Spinal cord (tissue), 10 donors: ENCODE measurements around the gene FBXO9. TPM values are rescaled to one million over a fixed set of nuclear protein-coding genes. Genes with fewer than 3 reads are reported as not detected.
A peak's percentile ranks its signal among the peaks of the same experiment; 100 is the strongest.

Experiments
- DNase-seq, 6 donors: peaks; one replicate each; pipeline versions ENCODE4 v3.0.0 to v3.0.0-alpha.2; 2013 to 2015; ENCODE audit warnings: low spot score in 6 of 6, low read depth in 4 of 6
- H3K27ac ChIP-seq: one replicate; pipeline ENCODE4 v1.5.1; 2013; ENCODE audit warnings: low read depth, low read length, control low read depth
- H3K27me3 ChIP-seq: one replicate; pipeline ENCODE4 v1.6.1; 2013; ENCODE audit warnings: low read length; ENCODE audit not compliant: control insufficient read depth, insufficient read depth
- H3K36me3 ChIP-seq: one replicate; pipeline ENCODE4 v1.6.1; 2013; ENCODE audit warnings: low read length; ENCODE audit not compliant: control insufficient read depth, insufficient read depth
- H3K4me1 ChIP-seq: one replicate; pipeline ENCODE4 v1.6.1; 2013; ENCODE audit warnings: low read length; ENCODE audit not compliant: control insufficient read depth, insufficient read depth
- H3K4me3 ChIP-seq: one replicate; pipeline ENCODE4 v1.5.1; 2013; ENCODE audit warnings: low read depth, low read length, control low read depth
- H3K9me3 ChIP-seq: one replicate; pipeline ENCODE4 v1.6.1; 2013; ENCODE audit warnings: low read length; ENCODE audit not compliant: control insufficient read depth, insufficient read depth
- WGBS: methylation state at CpG from one replicate; pipeline ENCODE4 v1.1.5; 2013; ENCODE audit warnings: missing lambda C conversion rate; ENCODE audit not compliant: insufficient coverage; 5-methylcytosine and 5-hydroxymethylcytosine counted together
- polyA plus RNA-seq, 2 donors: library from polyadenylated mRNA; unstranded; fragments of 120-200 nt; gene quantifications; one replicate each; pipeline ENCODE4 v1.2.1, GENCODE V29; 2013; ENCODE audit not compliant: insufficient read length in 2 of 2
- total RNA-seq, 2 donors: library from RNA; depleted of rRNA in 1 of 2; stranded (reverse); fragments of 120-200 nt in 1 of 2; fragments of >200 nt in 1 of 2; gene quantifications; one replicate each; pipeline versions ENCODE4 v1.2.3 to v1.2.4, GENCODE V29; 2013 to 2014
- donor health status: healthy.

The FBXO9 gene
- total and polyA plus RNA-seq, 4 donors = 67.7 to 132 (median 103) TPM

DNA sequence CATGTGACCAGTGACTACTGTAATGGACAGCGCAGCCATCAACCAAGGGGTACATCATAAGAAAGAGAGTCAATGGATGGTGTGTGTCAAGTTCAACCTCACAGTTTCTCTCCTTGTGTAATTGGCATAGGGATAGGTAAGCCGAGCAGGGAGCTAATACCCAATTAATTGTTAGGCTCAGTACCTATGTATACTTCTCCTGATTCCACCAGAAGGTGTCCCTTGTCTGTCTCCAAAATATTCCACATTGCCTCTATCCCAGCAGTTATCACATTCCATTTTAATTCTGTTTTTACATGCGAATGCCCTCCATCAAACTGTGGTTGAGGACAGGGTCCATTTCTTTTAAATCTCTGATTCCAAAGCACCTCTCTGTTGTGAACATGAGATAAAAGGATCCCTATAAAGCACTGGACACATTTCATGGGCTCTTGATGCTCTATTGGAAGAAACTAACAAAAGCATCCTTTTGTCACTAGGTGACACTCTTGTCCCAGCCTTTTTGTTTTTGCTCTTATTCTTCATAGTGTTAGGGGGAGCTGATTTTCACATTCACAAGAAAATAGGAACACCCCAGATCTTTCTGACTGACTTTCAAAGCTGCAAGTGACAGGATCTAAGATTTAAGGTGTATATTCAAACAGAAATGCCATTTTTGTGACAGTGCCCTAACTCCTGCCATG, 38.9 kb downstream of the FBXO9 start:
- Histone ChIP-seq H3K9me3 (no peaks in the 10 kb centered on the region), H3K27me3 (no peaks in the 10 kb centered on the region), H3K4me3 (no peak overlapping the region), H3K36me3 (peaks cover 21% of the 10 kb centered on the region), H3K27ac (no peak overlapping the region), H3K4me1 (no peaks in the 10 kb centered on the region)
- peak; percentile 1 to 85 (median 23) for DNase-seq
- WGBS = 83% methylated on average over 1 of the region's 3 CpGs

DNA sequence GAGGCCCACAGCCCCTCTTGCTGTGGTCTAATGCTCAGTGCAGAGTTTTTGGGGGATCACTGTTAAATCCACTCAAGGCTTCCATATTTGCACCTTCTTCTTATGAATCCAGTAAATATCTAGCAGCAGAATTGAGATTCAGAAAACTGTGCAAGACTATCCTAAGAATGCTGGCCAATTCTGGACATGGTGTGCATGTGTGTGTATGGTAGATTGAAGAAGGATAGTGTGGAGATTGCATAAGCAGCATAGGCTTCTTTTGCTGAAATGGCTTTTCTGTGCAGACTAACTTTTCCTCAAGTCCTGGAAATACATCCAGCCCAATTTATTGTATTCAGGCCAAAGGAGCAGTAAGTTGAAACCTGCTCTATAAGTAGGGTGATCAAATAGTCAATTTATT, 39.7 kb downstream of the FBXO9 start:
- H3K27ac ChIP-seq = no peak overlapping the region
- no peak for DNase-seq
- no peaks in the 10 kb centered on the region for H3K4me1 ChIP-seq

DNA sequence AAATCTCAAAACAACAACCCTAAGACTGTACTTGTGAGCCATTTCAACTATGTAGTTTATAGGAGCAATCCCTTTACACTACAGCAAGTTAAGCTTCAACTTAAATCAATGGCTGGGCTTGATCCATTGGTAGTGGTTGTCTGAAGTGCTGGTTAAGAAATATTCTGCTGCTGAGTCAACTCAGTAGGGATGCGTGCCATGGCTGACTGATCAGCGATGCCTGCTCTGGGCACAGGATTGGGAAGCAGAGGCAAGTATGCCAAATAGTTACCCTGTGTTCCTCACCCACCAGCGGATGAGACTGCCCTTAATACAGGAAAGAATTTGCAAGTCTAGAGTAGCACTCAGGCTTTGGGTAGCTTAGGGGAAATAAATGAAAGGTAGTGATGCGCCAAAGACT, 41.9 kb downstream of the FBXO9 start:
- Histone ChIP-seq H3K4me1 (no peaks in the 10 kb centered on the region), H3K27ac (no peak overlapping the region), H3K9me3 (no peaks in the 10 kb centered on the region), H3K27me3 (no peaks in the 10 kb centered on the region), H3K36me3 (peaks cover 2% of the 10 kb centered on the region), H3K4me3 (no peak overlapping the region)
- 100% methylated on average over 2 of the region's 4 CpGs for WGBS
- no peak for DNase-seq

More for the DNA sequence above, 39.7 kb downstream of the FBXO9 start:
- H3K27me3 ChIP-seq = no peaks in the 10 kb centered on the region
- H3K36me3 ChIP-seq = peaks cover 17% of the 10 kb centered on the region
- no peak overlapping the region for H3K4me3 ChIP-seq
- H3K9me3 ChIP-seq = no peaks in the 10 kb centered on the region

DNA sequence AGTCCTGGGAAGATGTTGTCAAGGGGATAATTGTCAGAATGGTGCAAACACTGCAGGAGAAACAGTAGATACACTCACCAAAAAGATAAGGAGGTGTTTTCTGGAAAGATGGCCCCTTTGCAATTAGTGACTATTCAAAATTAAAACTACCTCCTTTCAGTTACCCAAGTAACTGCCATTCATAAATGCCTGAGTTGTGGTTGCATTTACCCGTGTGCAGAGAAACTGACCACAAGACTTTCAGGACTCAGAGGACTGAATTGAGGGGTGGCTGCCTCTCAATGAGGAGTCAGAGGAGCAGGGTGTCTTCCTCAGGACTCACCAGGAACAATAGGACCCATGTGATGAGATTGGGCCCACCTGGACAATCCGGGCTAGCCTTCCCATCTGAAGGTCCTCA, 44.4 kb downstream of the FBXO9 start:
- Histone ChIP-seq H3K4me1 (no peaks in the 10 kb centered on the region), H3K27me3 (no peaks in the 10 kb centered on the region), H3K36me3 (no peaks in the 10 kb centered on the region), H3K9me3 (no peaks in the 10 kb centered on the region), H3K27ac (no peak overlapping the region), H3K4me3 (no peak overlapping the region)
- no CpG with 5 or more reads among the region's 2 CpGs for WGBS
- no peak for DNase-seq

DNA sequence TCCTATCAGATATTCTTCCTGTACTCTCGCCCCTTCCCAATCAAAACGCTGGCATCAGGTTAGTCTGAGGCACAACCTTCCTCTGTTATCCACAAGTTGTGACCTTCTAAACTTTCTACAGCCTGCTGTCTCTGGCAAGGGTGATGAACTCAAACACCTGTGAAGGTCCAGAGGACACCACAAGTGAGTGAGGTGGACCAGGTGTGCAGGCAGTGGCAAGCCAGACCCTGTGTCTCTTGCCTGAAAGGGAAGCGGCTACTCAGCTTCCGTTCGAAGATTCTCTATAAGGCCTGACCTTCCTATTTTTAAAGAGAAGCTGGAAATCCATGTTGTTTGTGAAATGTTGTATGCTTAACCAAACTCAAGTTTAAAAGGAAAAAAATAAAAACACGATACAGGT, 46.7 kb downstream of the FBXO9 start:
- Histone ChIP-seq H3K4me1 (no peaks in the 10 kb centered on the region), H3K27me3 (no peaks in the 10 kb centered on the region), H3K9me3 (peaks cover 2% of the 10 kb centered on the region), H3K4me3 (no peak overlapping the region), H3K27ac (no peak overlapping the region), H3K36me3 (no peaks in the 10 kb centered on the region)
- no peak for DNase-seq
- 90% methylated on average over 3 of the region's 6 CpGs for WGBS

DNA sequence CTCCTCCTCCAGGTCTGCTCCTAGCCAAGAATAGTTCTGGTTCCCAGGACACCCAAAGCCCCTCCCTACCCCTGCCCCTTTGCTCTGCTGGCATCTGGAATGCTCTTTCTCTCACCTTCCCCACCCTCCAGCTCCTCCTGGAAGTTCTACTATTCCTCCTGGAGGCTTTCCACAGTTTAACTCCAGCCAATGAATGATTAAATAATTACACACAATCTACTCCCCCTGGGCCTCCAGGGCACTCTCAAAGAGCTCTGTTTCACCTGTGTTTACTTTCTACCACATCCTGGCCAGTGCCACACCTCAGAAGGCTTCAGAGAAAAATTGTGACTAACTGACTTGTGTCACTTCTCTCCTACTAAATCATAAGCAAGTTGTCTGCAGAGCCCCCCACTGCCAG, 47.2 kb downstream of the FBXO9 start:
- no peak overlapping the region for H3K27ac ChIP-seq
- no peak overlapping the region for H3K4me3 ChIP-seq
- no peaks in the 10 kb centered on the region for H3K27me3 ChIP-seq
- H3K9me3 ChIP-seq = peaks cover 2% of the 10 kb centered on the region
- no peaks in the 10 kb centered on the region for H3K4me1 ChIP-seq
- DNase-seq = no peak
- no peaks in the 10 kb centered on the region for H3K36me3 ChIP-seq

DNA sequence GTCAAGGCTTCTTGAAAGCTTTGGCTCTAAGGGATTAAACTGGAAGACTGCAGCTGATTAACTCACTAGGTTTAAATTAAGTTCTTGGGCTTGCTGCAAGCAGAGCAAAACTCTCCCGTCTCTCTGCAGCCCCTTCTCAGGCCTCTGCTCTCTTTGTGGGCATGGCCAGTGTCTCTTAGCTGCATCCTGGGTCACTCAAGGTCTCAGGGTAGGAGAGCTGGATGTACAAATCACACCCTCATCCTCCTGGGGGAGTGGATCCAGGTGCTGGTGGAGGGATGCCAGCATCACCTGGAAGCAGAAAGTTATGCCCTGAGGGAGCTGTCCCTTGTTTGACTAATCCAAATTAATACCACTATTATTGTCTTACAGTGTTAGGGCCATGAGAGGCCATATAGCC, 47.7 kb downstream of the FBXO9 start:
- no peak for DNase-seq
- Histone ChIP-seq H3K4me3 (no peak overlapping the region), H3K4me1 (no peaks in the 10 kb centered on the region), H3K36me3 (no peaks in the 10 kb centered on the region), H3K9me3 (peaks cover 2% of the 10 kb centered on the region), H3K27me3 (no peaks in the 10 kb centered on the region), H3K27ac (no peak overlapping the region)
- WGBS = 83% methylated on average over 1 of the region's 1 CpG

DNA sequence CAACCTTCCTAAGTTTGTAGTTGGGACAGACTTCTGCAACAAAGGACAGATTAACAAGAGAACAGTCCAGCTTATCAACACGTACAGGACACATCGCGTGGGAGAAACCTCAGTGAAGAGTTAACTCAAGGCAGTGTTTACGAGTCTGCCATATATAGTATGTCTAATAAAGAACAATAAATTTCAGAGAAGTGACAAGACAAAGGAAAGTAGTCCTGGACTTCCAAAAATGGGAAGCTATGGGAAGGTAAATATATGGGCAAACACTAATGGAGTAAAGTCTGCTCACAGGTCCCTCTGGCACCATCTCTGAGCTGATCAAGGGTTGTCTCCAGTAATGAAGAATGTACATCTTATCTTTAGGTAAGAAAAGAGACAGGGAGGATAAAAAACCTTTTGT, 48.5 kb downstream of the FBXO9 start:
- Histone ChIP-seq H3K27me3 (no peaks in the 10 kb centered on the region), H3K9me3 (peaks cover 2% of the 10 kb centered on the region), H3K4me1 (no peaks in the 10 kb centered on the region), H3K4me3 (no peak overlapping the region), H3K36me3 (no peaks in the 10 kb centered on the region), H3K27ac (no peak overlapping the region)
- WGBS = no CpG with 5 or more reads among the region's 4 CpGs
- no peak for DNase-seq

DNA sequence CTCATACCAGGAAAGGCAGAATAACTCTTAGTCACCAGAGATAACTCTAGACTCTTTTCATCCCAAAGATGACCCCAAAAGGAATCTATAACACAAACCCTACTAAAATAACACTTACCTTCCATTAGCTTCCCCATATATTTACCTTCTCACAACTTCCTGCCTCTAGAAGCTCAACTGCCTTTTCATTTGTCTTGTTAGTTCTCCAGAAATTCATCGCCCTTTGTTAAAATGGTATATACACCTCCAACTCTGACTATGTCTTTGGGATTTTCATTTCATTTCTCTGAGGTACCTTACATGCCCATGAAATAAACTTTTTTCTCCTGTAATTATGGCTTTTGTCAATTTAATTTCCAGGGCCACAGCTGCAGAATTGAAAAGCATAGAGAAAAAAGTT, 49.9 kb downstream of the FBXO9 start:
- WGBS = no CpG with 5 or more reads among the region's 1 CpG
- peaks cover 2% of the 10 kb centered on the region for H3K9me3 ChIP-seq
- no peak overlapping the region for H3K27ac ChIP-seq
- H3K4me1 ChIP-seq = no peaks in the 10 kb centered on the region
- H3K4me3 ChIP-seq = no peak overlapping the region
- no peak for DNase-seq
- no peaks in the 10 kb centered on the region for H3K36me3 ChIP-seq
- no peaks in the 10 kb centered on the region for H3K27me3 ChIP-seq

DNA sequence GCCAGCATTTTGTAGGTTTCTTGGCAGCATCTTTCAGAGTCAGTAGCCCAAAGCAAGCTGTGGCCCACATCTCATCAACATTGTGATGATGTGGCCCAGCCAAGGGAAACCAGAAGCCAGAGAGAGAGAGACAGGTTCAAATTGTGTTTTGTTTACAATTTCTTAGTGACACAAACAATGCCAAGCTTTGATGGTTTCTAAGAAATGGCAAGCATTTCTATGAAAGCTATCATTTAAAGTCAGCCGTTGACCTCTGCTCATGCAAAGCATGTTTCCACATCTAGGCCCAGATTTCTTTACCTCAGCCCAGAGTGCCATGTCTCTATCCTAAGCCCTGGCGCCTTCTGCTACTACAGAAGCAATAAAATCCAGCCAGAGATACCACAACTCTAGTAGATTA, 50.5 kb downstream of the FBXO9 start:
- no peak overlapping the region for H3K27ac ChIP-seq
- no peaks in the 10 kb centered on the region for H3K27me3 ChIP-seq
- WGBS = 100% methylated on average over 1 of the region's 2 CpGs
- H3K4me3 ChIP-seq = no peak overlapping the region
- H3K36me3 ChIP-seq = no peaks in the 10 kb centered on the region
- no peaks in the 10 kb centered on the region for H3K4me1 ChIP-seq
- peaks cover 2% of the 10 kb centered on the region for H3K9me3 ChIP-seq
- no peak for DNase-seq
